ENCODE data around the gene SSH2.
"Not testable (repeated sequence)": the region's sequence is repeated elsewhere in the genome, so short reads cannot be mapped to it uniquely, and the experiment has no call there.

SSH2 gene

GRCh38 chr17:29874358-29874757, 55.7 kb downstream of the SSH2 start:
- DNase-seq (ENCODE audit: low read depth in 2 of 2): not testable (repeated sequence)

- no peak for DNase-seq (ENCODE audit: low read depth in 2 of 2)
These were observed 56.6 kb downstream of the SSH2 start for GRCh38 chr17:29873476-29873875.

- no peak for DNase-seq (ENCODE audit: low read depth in 2 of 2)
These were observed 59.1 kb downstream of the SSH2 start for GRCh38 chr17:29870836-29871465.

- no peak for DNase-seq (ENCODE audit: low read depth in 2 of 2)
These were observed 62.3 kb downstream of the SSH2 start for GRCh38 chr17:29867643-29868181.

GRCh38 chr17:29866746-29867404, 63.2 kb downstream of the SSH2 start:
- no peak for DNase-seq (ENCODE audit: low read depth in 2 of 2)

GRCh38 chr17:29864615-29865014, 65.4 kb downstream of the SSH2 start:
- no peak for DNase-seq (ENCODE audit: low read depth in 2 of 2)

- DNase-seq (ENCODE audit: low read depth in 2 of 2): not testable (repeated sequence)
These were observed 65.9 kb downstream of the SSH2 start for GRCh38 chr17:29864123-29864522.

- DNase-seq (ENCODE audit: low read depth in 2 of 2): no peak
These were observed 67.1 kb downstream of the SSH2 start for GRCh38 chr17:29862951-29863350.

GRCh38 chr17:29862127-29862526, 67.9 kb downstream of the SSH2 start:
- DNase-seq (ENCODE audit: low read depth in 2 of 2): no peak

- DNase-seq (ENCODE audit: low read depth in 2 of 2): not testable (repeated sequence)
These were observed 70.6 kb downstream of the SSH2 start for GRCh38 chr17:29859445-29859844.

- no peak for DNase-seq (ENCODE audit: low read depth in 2 of 2)
These were observed 72.2 kb downstream of the SSH2 start for GRCh38 chr17:29857823-29858222.

- not testable (repeated sequence) for DNase-seq (ENCODE audit: low read depth in 2 of 2)
These were observed 72.9 kb downstream of the SSH2 start for GRCh38 chr17:29857105-29857504.

GRCh38 chr17:29855686-29856085, 74.3 kb downstream of the SSH2 start:
- DNase-seq (ENCODE audit: low read depth in 2 of 2): no peak

- DNase-seq (ENCODE audit: low read depth in 2 of 2): no peak
These were observed 81.3 kb downstream of the SSH2 start for GRCh38 chr17:29848737-29849136.

- DNase-seq (ENCODE audit: low read depth in 2 of 2): no peak
These were observed 82.3 kb downstream of the SSH2 start for GRCh38 chr17:29847527-29848400.

- no peak for DNase-seq (ENCODE audit: low read depth in 2 of 2)
These were observed 82.9 kb downstream of the SSH2 start for GRCh38 chr17:29847118-29847517.

- DNase-seq (ENCODE audit: low read depth in 2 of 2): no peak
These were observed 83.7 kb downstream of the SSH2 start for GRCh38 chr17:29846298-29846697.

GRCh38 chr17:29844339-29845048, 85.5 kb downstream of the SSH2 start:
- no peak for DNase-seq (ENCODE audit: low read depth in 2 of 2)

GRCh38 chr17:29840884-29841283, 89.1 kb downstream of the SSH2 start:
- DNase-seq (ENCODE audit: low read depth in 2 of 2): no peak

GRCh38 chr17:29839656-29840055, 90.4 kb downstream of the SSH2 start:
- DNase-seq (ENCODE audit: low read depth in 2 of 2): no peak

GRCh38 chr17:29838961-29839360, 91.1 kb downstream of the SSH2 start:
- DNase-seq (ENCODE audit: low read depth in 2 of 2): no peak

GRCh38 chr17:29837531-29837930, 92.5 kb downstream of the SSH2 start:
- DNase-seq (ENCODE audit: low read depth in 2 of 2): no peak
